GM19397 (cell line): ENCODE data around the gene TOR2A.
A peak's percentile ranks its signal among the peaks of the same experiment; 100 is the strongest.

ENCODE experiments used
- ATAC-seq: cut with Tn5 transposase; IDR thresholded peaks from one replicate; pipeline ENCODE4 v1.9.1; 2021; ENCODE audit warnings: mild to moderate bottlenecking, moderate library complexity; ENCODE audit not compliant: unreplicated experiment

TOR2A gene

DNA sequence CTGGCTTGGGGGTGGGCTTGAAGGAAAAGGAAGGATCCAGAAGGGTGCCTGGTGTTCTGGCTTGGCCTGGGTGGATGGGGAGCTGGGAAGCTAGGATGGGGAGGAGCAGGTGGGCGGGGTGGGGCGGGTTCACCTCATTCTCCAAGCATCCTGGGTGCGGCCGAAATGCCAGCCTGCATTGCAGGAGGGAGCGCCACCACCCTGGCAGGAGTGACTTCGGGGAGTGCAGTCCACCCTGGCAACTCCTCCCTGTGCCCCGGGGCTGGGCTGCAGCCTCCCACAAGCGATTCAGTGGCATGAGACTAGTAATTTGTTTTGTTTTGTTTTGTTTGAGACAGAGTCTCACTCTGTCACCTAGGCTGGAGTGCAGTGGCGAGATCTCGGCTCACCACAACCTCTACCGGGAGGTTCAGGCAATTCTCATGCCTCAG lies 13.7 kb downstream of the TOR2A start:
- ATAC-seq, result no peak

DNA sequence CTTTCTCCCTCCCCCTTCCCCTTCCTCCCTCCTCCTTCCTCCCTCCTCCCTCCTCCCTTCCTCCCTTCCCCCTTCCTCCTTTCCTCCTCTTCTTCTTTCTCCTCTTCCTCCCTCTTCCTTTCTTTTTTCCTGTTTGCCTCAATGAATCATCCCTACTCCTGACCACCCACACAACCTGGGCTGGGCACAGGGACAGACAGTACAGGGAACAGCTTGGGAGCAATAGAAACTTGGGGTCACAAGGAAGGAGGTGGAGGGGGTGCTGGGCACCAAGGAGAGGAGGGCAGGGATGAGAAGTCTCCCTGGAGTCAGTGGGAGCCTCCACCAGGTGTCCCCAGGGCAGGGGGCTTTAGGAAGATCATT lies 14.2 kb downstream of the TOR2A start:
- no peak for ATAC-seq

DNA sequence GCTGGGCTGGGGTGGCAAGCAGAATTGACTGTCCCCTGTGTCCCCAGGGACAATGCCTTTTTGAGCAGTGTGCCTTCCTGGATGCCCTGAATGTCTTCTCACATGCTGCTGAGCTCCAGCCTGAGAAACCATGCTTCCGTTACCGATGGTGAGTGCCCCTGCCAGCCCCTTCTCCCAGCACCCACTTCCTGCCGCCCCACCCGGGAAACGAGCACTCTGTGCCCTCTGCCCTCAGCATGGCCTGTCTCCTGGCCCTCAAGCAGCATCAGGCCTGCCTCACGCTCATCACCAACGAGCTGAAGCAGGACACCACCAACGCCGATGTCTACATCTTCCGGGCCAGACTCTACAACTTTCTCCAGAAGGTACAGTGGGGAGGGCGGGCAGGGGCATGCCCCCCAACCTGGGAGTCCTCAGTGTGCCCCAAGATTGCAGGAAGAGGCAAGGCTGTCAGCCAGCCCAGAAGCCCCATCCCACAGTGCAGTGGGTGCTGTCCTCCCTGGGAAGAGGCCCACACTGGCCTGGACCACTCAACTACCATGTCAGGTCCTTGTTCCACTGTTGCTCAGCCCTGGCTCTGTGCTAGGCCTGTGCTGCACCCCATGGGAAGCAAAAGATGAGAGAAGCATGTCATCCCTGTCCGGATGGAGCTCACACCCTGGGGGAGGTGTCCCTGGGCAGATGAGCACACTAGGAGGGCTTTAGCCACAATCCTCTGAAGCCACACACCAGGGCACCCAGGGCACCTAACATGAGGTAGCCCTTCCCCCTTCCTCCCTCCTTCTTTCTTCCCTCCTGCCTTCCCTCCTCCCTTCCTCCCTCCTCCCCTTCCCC lies 14.8 kb downstream of the TOR2A start:
- no peak for ATAC-seq

DNA sequence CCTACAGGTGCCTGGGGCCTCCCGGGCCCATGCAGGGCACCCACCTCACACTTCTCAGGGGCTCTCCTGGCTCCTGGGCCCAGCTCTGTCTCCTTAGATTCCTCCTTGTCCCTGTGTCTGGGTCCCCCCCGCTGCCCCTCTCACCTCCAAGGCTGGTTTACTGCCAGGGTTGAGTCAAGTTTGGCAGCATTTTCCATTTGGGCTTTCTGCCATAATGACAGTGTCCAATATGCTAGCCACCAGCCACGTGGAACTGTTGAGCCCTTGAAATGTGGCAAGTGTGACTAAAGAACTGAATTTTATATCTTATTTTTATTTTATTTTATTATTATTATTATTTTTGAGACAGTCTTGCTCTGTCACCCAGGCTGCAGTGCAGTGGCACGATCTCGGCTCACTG lies 17.3 kb downstream of the TOR2A start:
- ATAC-seq, result no peak

DNA sequence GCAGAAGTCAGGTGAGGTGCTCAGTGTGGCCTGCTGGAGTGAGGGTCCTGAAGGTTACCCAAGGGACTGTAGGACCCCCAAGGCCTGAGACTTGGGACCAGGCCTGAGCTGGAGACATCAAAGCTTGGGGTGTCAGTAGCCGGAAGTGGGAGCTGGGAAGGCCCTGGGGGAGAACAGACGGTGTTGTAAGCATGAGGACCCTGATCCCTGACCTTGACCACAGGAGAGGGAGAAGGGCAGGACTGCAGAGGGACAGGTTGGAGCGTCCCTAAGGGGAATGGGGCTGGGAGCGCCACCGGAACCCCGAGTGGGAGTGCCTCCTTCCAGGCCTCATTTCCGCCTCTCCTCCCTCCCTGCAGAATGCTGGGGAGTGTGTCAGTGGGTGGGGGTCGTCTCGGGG lies 18.7 kb downstream of the TOR2A start:
- ATAC-seq, result no peak

DNA sequence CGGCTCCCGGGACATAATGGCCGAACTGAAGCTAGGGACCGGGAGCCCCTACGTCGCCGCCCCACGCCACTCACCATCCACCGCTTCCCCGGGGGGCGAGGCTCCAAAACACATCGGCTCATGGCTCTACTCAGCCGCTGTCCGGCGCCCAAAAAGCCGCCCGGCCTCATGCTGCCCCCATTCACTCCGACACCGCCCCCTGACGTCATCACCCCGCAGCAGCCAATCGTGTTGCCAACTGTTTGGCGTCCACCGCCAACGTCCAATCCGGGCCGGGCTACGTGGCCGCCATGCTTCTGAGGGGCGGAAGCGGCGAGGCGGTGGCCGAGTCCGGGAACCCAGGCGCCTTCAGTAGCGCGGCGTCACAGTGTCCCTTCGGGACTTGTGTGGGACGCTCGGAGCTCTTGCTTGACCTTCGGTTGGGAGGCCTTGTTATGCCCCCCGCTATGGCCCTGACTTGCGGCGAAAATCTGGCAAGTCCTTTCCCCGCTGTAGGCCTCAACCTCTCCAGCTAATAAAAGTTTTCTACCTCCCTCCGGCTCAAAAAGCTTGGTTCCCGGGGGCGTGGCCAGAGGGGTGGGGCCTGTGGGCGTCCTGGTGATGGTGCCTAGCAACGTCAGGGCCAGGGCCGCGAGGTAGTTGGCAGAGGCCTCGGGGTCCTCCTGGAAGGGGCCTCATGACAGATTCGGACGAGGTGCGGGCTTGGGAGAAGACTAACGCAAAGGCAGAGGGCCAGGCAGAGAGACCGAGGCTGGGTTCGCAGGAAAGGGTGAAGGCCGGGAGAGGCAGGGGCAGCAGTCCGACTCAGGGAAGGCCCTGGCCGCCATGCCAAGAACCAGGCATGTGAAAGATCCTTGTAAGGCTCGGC lies 19.4 kb downstream of the TOR2A start, which contains the start of the genes PTRH1 and TTC16:
TSS of gene PTRH1 (minus strand) at position 194 of the 868 bp plus-strand sequence. CDS start at position 170, 24 bp downstream.
TSS of gene TTC16 (plus strand) at position 610 of the 868 bp plus-strand sequence. CDS start at position 677, 67 bp downstream.
- ATAC-seq, result peak; percentile 89

DNA sequence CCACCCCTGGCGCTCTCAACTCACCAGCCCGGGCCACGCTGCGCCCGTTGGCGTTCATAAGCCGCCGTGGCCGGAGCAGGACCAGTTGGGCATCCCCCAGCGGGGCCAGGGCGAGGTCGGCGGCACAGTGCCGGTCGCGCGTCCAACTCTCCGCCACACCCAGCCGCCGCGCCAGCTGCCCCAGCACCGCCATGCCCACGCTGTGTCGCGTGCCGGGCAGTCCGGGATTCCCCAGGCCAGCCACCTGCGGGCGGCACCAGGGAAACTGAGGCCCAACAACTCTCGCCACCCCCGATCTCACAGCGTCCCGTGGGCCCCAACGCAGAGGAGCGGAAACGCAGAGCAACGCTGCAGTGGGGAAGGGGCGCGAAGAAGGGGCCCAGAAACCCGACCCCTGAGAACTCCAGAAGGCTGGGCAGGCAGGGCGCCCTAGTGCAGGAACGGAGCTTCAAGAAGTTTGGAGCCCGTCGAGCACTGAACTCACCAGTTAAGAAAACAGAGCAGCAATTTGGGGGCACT lies 20.1 kb downstream of the TOR2A start:
- no peak for ATAC-seq

DNA sequence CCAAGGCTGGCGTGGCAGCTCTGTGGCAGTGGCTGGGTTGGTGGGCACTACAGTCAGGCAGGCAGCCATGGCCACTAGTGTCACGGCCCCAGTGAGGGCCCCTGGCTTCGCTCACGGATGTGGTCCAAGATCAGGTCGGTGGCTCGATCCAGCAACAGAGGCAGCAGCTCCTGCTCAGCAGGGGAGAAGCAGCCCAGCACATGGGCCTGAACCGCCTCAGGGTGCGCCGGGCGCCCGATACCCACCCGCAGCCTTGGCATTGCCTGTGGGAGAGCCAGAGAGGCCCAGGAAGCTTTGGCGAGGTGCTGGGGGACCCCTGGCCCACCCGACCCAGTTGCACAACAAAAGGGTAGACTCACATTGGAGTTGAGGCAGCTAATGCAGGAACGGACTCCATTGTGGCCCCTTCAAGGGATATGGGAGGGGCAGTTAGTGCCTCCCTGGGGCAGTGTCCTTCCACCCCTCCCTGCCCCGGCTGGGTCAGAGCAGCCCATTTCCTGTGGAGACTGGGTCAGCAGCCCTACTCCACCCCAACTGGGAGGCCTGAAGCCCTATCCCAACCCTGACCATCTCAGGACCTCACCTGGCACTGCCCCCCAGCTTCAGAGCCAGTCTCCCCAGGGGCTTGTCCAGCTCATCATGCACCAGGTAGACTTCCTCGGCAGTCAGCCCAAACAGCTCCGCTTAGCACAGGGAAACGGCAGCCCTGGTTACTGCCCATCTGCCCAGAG lies 20.9 kb downstream of the TOR2A start:
- ATAC-seq, result no peak

DNA sequence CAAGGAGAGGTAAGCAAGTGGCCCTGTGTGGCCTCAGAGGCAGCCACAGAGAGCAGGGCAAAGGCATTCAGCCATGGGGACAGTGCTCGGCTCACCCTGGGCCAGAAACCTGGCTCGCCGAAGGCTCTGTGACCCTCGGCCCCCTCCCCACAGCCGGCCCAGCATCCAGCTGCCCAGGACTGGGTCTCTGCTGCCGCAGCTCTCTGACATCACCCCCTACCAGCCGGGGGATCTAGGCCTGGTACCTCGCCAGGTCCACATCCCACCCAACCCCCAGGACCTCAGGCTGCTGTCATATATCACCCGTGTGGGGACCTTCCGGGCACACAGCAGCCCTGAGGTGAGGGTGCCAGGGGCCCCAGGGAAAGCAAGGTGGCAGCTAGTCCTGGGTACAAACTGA lies 22.2 kb downstream of the TOR2A start:
- ATAC-seq, result no peak

DNA sequence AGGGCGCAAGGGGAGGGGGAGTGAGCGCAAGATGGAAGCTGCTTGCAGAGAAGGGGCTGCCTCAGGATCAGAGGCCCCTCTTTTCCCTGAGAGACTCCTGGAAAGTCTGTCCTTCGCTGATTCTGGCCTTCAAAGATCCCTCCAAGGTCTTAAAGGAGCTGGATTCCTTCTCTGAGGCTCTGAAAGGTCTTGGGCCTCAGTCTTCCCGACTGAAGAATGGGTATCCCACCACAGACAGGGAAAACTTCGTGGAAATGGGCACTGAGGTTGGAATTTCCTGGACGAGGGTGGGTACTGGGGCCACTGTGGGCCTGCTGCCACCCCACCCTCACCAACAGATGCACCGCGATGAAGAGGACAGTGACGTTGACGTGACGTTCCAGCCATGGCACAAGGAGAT lies 22.7 kb downstream of the TOR2A start:
- ATAC-seq, result no peak

DNA sequence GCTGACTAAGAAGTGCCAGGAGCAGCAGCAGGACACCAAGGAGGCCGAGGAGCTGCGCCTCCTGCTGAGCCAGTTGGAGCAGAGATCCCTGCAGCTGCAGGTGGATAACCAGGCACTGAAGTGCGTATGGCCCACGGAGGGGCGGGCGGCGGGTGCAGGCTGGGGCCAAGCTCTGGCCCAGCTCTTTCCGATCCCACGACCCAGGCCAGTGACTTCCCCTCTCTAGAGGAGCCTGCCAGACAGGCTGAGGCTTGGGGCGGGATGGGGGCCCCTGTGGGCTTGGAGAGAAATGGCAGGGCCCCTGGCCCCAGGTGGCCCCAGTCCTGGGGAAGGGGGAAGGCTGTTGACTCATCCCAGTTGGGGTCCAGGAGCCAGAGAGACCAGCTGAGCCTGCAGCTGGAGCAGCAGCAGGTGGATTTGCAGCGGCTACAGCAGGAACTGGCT lies 23.2 kb downstream of the TOR2A start:
- no peak for ATAC-seq

DNA sequence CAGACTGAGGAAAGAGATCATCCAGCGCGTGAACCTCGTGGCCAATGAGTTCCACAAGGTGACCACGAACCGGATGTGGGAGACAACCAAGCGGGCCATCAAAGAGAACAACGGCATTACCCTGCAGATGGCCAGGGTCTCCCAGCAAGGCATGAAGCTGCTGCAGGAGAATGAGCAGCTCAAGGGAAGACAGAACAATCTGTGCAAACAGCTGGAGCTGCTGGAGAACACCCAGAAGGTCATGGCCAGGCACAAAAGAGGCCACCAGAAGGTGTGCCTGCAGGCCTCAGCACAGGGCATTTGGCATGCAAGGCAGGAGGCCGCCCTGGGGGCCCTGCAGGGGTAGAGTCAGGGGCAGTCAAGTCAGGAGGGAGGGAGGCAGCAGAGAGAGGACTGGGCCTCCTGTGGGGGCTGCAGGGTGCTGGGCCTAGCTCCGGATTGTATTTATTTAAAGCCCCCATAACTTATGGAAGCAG lies 23.8 kb downstream of the TOR2A start:
- no peak for ATAC-seq

DNA sequence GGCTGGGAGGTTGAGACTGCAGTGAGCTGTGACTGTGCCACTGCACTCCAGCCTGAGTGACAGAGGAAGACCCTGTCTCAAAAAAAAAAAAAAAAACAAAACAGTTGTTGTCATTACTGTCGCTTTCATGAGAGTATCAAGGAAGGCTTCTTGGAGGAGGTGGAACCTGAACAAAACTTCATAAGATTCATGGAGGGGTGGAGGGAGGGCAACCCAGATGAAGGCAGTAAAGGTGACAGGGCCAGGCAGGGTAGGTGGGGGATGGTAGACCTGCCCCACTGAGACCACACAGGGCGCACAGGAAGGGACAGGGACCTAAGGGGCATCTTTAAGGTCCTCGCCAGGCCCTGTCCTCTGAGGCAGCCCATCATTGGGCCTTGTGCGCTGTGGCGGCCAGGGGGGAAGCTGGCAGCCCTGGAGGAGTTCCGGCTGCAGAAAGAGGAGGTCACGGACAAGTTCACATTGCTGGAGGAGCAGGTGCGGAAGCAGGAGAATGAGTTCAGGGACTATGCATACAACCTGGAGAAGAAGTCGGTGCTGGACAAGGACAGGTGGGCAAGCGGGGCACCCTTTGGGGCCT lies 24.8 kb downstream of the TOR2A start:
- ATAC-seq, result no peak

DNA sequence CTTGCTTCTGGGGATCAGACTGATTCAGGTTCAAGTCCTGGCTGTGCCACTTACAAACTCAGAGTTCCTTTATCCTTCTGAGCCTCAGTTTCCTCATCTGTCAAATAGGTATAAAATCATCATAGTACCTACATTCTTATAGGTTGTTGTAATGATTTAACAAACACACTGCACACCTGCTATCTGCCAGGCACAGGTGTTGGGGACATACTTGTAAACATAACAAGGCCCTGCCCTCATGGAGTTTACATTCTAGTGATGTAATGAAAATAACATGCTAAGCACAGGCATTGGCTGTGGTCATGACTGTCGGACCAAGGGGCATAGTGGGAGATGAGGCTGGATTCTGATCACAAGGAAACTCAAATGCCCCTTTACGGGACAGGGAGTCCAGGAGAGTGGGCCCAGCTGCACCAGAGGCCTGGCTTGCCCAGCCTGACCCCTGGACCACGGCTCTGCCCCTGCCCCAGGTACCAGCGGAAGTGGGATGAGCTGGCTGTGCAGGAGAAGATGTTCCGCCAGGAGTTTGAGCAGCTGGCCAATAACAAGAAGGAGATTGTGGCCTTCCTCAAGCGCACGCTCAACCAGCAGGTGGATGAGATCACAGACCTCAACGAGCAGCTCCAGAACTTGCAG lies 26.0 kb downstream of the TOR2A start:
- ATAC-seq, result no peak

DNA sequence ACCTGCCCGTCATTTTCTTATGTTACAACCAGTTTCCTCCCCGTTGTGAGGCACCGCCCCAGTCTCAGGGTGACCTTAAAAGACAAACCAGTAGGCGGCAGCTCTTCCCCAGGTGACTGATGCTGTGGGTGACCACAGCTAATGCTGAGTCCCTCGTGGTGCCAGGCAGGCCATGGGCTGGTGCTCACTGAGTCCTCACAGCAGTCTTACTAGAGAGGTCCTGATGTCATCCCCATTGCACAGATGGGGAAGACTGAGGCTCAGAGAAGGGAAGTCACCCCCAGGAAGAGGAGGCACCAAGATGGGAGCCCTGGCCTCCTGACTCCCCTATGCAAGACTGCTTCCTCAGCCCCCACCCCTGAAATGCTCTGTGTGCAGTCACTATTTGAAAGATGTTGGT lies 27.3 kb downstream of the TOR2A start:
- ATAC-seq, result no peak

DNA sequence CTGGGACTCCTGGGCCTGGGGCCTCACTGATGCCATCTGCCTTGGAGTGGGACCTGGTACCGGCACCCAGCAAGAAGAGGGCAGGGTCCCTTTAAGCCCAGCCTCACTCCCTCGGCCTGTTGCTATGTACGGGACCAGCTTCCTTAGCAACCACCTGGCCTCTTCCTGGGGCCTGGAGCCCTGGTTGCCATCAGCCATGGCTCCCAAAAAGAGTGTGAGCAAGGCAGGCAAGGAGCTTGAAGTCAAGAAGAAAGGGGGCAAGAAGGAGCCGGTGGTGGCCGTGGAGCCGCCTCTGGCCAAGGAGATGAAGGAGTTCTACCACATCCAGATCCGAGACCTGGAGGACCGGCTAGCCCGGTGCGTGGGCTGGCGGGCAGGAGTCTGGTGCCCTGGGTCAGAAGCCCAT lies 28.3 kb downstream of the TOR2A start, which contains the start of gene CFAP157:
TSS of gene CFAP157 (plus strand) at position 153 of the 406 bp plus-strand sequence. CDS start at position 197, 44 bp downstream.
- no peak for ATAC-seq

DNA sequence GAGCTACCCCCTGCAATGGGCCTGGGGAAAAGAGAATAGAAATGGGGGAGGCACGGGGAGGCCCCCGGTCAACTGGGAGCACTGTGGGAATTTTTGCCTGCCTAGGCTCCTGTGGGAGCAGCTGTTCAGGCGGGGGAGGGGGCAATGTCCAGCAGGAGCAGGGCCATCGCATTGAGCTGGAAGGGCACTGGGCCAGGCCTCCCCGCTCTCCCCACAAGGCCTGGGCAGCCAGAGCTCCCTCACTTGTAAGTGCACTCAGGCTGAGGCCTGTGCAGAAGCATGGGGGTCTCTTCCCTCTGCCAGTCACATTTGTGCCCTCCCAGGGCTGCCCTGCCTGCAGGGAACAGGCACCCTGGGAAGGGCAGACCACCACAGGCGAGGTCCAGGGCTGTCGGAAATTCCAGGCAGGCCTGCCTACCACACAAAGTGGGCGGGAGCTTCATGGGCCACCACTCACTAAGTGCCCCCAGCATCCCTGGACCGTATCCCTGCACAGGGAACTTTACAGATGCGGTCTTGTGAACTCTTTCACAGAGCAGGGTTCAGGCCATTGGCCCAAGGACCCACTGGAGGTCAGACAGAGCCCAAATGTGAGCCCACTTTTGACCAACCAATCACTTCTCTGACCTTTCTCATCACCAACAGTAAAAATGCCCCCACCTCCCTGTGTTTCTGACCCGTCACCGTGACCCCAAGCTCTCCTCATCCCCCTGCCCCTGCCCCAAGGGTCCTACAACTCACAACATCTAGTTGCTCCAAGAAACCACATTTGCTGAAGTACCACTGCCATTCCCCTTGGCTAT lies 29.3 kb downstream of the TOR2A start:
- ATAC-seq, result no peak

DNA sequence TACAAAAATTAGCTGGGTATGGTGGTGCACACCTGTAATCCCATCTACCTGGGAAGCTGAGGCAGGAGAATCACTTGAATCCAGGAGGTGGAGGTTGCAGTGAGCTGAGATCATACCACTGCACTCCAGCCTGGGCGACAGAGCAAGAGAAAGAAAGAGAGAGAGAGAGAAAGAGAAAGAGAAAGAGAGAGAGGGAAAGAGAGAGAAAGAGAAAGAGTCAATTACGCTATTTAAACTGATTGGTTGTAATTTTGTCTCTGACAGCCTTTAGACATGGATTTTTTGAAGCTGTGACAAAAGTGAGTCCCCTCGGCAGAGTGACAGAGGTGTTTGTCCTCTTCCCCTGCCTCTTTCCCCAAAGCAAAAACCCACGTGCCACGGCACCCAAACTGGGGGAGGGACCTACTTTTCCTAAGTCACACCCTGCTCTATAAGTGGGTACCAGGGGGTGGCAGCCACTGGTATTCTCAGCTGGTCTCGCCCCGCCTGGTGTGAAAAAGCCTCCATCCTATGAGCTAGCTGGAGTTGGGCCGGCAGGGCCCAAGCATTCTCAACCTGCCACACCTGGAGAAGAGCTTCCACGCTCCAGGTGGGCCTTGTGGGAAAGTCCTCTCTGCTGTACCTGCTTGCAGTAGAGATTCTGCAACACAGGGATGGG lies 31.7 kb downstream of the TOR2A start:
- no peak for ATAC-seq
